Fibroblast of villous mesenchyme (primary cell): ENCODE data around the gene HLCS. TPM values are rescaled to one million over a fixed set of nuclear protein-coding genes. Genes with fewer than 3 reads are reported as not detected.

ENCODE experiments used
- DNase-seq: peaks from one replicate; pipeline ENCODE4 v3.0.0-alpha.2; 2010; ENCODE audit warnings: low read depth
- H3K4me3 ChIP-seq: 2 replicates; pipeline ENCODE4 v1.5.1; 2011; ENCODE audit warnings: low read depth, mild to moderate bottlenecking, low read length
- CTCF ChIP-seq: IDR thresholded peaks from 2 replicates; pipeline ENCODE4 v1.5.1; 2012; ENCODE audit warnings: low read depth, mild to moderate bottlenecking, low read length; ENCODE audit not compliant: insufficient read depth
- total RNA-seq: library from RNA; depleted of rRNA; stranded (reverse); fragments of >200 nt; gene quantifications from 2 replicates; pipeline ENCODE4 v1.2.3, GENCODE V29; 2012

Gene HLCS
- total RNA-seq, 1 donor = 44.0 TPM

GRCh38 chr21:36834192-36834591 lies 132.3 kb downstream of the HLCS start:
- DNase-seq = no peak
- no peak overlapping the region for H3K4me3 ChIP-seq
- no peak for TF ChIP-seq CTCF

- no peak for TF ChIP-seq CTCF
- no peak overlapping the region for H3K4me3 ChIP-seq
- DNase-seq = no peak
Observed at GRCh38 chr21:36830100-36830499, 136.4 kb downstream of the HLCS start.

GRCh38 chr21:36828891-36829515 lies 137.5 kb downstream of the HLCS start:
- TF ChIP-seq CTCF = no peak
- DNase-seq = no peak
- H3K4me3 ChIP-seq = no peak overlapping the region

- no peak for TF ChIP-seq CTCF
- no peak overlapping the region for H3K4me3 ChIP-seq
- no peak for DNase-seq
Observed at GRCh38 chr21:36828208-36828607, 138.3 kb downstream of the HLCS start.

GRCh38 chr21:36825658-36826057 lies 140.8 kb downstream of the HLCS start:
- no peak for TF ChIP-seq CTCF
- H3K4me3 ChIP-seq = no peak overlapping the region
- DNase-seq = no peak

GRCh38 chr21:36821032-36821299 lies 145.5 kb downstream of the HLCS start:
- DNase-seq = no peak
- no peak overlapping the region for H3K4me3 ChIP-seq
- no peak for TF ChIP-seq CTCF
